HG03439 (cell line): ENCODE measurements around the gene TAF4.
"Not testable (repeated sequence)": the region's sequence is repeated elsewhere in the genome, so short reads cannot be mapped to it uniquely, and the experiment has no call there.

Source experiments
- ATAC-seq: cut with Tn5 transposase; IDR thresholded peaks from one replicate; pipeline ENCODE4 v1.9.1; 2021; ENCODE audit warnings: mild to moderate bottlenecking, moderate library complexity; ENCODE audit not compliant: unreplicated experiment

TAF4 gene

DNA sequence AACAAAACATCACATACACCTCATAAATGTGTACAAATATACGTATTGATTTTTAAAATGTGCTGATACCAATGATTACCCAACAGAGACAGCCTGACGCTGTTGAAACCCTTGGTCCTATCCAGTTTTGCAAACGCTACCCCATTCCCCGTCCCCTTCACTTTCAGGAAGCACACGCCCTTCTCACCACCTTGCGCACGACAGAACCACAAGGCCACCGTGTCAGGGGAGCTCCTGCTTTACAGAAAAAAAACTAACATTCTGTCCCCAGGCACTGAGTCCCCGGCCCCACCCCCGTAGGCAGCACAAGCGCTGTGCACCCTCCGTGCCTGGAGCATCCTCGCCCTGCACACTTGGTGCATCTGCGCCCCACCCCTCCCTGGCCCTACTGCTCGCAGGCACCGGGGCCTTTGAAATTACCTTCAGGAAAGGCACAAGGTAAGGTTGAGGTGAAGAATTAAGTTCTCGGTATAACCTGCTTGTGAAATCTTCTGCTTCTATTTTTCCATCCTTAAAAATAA, 58.5 kb downstream of the TAF4 start:
- ATAC-seq = no peak

DNA sequence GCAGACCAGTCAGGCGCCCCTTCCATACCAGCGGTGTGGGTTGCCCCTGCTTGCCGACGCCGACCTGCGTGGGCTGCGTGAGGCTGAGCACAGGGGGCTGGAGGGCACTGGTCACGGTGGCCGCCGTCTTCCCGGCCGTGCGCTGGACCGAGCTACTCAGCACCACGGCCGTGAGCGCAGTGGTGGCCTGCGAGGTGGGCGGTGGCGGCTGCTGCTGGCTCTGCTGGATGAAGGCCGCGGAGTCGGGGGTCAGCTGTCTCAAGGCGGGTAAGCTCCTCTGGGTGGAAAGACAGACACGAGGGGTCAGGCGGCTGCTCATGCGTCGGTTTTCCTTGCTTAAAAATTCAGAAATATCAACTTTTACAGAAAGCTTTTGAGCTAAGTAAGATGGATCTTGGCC, 59.2 kb downstream of the TAF4 start:
- ATAC-seq = no peak

DNA sequence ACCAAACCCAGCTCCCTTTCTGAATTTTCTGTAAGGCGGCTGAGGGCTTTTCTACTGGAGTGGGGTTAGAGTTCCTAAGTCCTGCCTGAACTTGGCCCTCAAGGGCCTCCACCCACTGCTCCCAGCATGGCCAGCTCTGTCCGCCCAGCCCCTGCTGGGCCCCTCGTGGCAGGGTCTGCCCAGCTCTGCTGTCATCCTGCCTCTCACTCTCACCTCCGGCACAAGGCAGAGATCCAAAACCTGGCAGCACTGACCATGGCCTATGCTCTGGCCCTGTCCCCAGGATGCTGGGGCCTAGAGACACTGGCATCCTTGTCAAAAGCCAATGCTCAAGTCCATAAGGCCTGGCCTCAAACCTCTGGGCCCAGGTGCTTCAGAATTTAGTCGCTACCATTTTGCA, 61.1 kb downstream of the TAF4 start:
- no peak for ATAC-seq

DNA sequence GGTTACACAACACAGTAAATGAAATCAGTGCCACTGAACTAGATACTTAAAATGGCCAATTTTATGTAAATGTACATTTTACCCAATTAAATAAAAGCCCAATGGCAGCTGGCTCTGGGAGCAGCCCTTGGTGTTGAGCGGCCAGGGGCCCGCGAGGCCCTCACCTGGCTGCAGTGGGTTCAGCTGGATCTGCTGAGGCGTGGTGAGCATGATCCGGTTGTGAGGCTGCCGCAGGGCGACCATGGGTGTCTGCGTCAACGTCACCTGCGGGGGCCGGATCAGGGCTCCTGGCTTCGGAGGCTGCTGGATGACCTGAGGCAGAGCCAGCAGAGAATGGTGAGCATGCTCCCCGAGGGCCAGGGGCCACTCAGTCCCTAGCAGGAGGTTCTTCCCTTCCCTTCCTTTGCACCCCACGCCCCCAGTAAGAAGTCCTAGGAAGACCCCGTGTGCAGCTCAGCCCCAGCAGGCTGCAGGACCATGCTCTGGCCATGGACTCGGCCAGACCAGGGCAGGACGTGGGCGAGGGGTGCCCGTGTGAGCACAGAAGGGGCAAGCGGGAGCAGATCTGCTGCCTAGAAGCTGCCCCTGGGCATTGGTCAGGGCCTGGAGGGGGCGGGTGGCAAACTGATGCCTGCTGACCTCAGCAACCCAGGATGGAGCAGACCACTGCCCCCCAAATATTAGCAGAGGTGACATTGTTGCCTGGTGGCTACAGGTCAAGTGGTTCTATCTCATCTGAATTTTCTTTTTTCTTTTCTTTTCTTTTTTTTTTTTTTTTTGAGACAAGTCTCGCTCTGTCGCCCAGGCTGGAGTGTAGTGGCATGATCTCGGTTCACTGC, 61.9 kb downstream of the TAF4 start:
- ATAC-seq = no peak

DNA sequence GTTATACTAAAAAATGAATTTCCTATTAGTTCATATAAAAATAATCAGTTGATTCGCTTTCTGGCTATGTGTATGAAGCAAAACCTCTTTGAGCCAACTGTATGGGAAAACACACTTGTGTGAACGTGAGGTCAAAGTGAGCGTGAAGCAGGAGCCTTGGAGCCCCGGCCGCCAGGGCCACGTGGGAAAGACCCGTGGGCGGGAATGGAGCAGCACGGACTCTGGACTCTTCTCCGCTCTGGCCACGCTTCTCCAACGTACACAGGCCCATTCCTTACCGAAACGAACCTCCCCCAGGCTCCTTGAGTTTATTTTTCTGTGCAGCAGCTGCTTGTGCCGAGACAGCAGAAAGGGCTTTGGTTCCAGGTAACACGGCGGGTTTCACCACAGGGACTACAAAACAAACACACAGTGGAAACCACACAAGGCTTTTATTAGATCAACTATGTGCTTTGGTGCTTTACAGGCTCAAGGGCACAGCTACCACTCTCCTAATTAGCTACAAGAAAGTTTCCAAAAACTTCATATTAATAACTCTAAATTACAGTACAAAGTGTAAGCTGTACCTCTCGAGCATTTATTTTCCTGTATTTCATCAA, 62.7 kb downstream of the TAF4 start:
- ATAC-seq = no peak

DNA sequence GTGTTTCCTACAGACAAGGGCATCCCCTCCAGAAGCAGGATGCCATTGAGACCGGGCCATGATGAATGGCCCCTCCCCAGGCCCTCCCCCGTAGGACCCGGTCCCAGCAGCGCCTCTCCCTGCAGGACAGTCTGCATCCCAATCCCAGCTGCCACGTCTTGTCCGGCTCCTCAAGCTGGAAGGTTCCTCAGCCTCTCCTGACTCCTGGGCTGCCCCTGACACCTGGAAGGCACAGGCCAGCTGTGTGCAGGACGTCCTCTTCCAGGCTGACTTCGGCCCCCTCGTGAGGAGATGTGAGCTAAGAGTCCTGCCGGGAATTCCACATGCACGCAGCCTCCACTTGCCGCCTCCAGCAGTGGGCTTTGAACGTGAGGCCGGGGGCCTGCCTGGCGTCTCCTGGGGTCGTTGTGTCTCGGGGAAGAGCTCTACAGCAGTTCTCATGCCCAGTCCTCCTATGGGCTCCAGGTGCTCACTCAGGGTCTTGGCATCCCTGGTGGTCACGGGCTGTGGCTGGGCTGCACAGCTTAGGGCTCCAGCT, 64.4 kb downstream of the TAF4 start:
- ATAC-seq = no peak

DNA sequence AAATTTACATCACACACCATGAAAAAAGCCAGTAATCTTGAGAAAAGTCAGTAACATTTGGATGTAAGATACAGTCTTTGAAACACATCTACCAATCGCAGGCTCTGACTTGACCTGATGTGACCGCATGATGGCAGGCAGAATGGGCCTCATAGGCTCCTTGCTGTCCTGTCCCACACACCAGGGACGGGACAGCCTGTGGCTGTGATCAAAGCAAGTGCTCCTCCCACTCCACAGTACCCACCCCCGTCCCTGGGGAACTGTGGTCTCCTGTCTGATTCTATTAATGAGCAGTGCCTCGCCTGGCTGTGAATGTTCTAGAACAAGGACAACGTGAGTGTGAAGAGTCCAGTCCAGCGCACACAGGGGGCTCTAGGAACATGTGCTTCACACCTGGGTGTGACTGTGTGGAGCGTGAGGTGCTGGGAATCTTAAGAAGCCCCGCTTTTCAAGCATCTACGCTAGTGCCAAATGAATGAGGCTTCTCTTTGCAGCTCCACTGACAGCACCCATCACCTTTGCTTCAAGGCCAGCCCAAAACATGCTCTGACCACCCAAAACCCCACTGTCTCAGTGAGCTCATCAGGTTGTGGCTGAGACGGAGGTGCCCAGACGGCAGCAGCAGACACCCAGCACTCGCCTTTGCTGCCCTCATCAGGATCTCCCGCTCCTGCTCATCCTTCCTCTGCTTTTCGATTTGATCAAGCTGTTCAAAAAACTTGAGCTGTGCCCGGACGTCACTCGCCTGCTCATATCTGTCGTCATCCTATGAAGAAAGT, 67.1 kb downstream of the TAF4 start:
- no peak for ATAC-seq

DNA sequence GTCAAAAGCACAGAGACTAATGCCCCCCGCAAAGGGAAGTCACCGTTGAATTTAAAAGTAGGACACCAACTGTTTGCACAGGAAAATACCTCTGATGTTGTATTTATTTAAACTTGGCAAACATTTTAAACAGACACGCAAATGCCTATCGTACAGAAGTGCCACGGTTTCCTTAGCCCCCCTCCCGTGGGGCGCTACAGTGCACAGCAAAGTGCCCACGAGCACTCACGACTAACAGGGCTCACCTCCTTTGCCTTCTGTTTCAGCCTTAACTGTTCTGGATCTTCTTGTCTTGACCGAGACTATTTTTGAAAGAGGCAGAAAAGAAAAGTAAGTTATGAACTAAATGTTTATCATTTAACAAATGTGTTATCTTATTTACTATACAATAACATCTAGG, 67.8 kb downstream of the TAF4 start:
- ATAC-seq = no peak

DNA sequence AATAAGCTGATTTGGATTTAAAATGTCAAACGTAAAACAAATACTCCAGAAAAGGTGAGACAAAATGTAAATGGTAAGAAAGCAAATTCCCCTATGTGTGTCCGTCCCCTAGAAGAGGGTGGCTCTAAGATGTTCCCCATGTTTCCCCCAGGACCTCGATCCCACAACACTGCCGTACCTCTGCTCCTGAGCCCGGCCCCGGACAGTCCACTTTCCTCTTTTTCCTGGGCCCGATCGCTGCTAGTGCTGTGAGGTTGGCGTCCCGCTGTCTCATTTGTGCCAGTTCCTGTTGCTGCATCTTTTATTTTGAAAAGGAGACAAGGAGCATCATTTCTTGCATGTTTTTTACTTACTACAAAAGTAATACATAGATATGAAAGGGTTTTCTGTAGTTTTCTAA, 68.3 kb downstream of the TAF4 start:
- ATAC-seq = no peak

DNA sequence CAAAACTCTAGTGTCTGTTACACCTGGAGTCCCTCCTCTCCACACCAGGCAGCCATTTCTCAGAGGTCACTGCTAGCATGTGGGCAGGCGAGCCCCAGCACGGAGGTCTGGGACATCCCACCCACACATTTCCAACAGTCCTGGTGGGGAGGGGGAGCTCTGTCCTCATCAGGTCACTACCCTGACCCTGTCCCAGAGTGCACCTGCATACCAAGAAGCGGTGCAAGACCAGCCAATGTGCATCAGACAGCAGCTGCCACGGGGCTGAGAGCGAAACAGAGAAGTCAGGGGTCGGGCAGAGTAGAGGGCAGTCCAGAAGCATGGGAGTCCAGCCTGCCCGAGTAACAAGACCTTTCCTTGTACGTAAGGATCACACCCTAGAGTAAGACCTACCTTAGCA, 71.1 kb downstream of the TAF4 start:
- no peak for ATAC-seq

DNA sequence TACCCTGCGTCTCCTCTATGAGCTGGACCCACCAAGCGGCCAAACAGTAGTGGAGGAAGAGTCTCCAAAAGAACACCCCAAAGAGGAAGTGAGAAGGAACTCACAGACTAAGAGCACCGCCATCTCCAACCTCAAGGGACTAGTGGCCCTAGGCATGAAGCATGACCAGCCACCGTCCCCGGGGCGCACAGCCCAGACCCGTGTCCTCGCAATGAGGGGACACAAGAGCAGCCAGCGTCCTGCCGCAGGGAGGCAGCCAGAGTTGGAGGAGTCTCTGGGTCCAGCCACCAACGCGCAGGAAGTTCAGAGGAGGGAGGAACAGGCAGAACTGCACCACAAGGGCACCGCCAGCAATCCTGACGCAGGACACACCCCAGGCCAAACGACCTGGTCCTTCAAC, 72.6 kb downstream of the TAF4 start:
- ATAC-seq = no peak

DNA sequence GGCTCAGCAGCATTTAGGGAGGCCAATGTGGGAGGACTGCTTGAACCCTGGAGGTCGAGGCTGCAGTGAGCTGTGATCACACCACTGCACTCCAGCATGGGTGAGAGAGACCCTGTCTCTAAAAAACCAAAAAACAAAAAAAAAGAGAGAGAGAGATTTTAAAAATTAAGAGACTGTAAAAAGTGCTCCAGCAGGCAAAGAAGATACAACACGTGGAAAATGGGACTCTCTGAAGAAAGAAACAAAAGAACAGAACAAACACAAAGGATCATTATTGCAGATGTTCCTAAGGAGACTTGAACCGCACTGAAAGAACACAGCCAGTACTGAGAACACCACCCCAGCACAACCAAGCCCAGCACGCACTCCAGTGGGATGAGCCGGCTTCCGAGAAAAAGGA, 74.2 kb downstream of the TAF4 start:
- ATAC-seq = no peak

DNA sequence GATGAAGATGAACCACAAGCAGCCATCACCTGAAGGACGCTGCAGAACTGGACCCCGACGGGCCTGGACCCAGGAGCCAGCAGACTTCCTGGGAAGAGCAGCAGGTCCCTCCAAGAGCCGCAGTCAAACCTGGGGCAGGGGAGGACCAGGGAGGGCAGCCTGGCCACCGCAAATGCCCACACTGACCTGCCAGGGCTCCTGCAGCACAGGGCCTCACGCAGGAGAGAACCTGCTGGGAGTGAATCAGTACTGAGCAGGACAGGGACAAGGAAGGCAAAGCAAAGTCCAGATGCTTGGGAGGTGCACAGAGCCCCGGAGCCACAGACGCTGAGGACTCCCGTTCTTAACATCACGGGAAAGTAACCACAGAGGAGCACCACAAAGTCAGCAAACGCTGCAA, 75.2 kb downstream of the TAF4 start:
- no peak for ATAC-seq

DNA sequence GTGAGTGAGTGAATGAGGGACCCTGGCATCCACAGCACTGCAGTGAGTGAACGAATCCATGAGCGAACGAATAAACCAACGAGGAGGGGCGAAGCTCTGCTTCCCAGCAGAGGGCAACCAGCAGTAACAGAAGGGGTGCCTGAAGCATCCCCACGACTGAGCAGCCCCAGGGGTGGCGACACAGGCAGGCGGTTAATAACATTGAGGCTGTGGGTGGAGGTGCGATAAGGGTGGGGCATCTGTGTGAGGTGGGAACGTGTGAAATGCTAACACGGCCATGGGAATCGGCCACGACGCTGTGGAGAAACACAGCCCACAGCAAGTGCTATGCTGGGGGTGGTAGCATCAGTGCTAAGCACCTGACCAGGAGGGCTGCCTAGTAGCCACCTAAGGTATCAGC, 75.9 kb downstream of the TAF4 start:
- ATAC-seq = no peak

DNA sequence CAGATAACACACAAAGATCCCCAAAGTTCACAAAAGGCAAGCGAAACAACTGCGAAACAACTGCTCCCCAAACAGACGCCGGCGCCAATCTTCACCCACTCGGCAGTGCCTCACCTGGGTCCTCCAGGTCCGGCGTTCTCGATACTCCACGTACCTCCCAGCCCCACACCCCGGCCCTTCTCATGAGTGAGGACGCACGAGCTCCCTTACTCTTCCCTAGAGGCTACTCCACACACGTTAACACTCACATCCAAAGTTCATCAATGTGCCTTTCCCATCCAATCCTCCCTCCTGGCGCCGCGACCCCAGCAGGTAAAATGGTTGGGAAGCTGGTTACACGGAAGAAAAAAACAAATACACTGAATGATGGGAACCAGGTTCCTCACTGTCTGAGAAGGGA, 77.0 kb downstream of the TAF4 start:
- ATAC-seq = no peak

DNA sequence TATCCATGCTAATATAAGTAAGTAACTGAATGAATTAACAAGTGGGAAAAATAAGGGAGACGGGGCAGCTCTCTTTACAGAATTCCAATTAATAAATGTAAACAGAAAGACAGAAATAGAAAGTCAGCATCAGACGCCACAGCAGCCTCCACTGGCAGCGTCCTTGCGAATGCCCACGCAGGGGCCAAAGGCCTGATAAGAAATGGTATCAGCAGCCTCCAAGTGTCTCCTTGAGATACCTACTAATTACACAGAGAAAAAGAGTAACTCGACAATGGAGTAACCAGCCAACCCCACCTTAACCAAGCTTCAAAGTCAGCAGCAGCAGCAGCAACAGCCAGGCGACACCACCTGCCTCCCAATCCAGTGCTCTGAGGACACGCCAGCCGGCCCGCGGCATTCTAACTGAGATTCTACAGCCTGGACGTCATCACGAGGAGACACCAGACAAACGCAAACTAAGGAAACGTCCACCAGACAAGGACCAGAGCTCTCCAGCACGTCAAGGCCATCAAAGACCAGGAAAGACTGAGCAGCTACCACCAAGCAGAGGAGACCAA, 78.8 kb downstream of the TAF4 start:
- no peak for ATAC-seq

DNA sequence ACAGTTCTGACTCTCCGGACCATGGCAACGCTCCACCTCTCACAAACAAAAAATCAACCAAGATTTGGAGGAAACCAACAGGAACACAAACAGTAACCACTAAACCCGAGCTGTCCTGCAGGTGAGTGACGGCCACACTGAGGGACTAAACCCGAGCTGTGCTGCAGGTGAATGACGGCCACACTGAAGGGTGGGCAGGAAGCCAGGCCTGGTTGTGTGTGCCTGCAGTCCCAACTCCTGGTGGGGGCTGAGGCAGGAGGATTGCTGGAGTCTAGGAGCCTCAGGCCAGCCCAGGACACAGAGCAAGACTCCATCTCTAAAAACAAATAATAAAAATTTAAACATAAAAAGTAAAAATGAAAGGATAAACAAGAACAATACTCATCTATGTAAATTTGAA, 80.6 kb downstream of the TAF4 start:
- ATAC-seq = no peak

DNA sequence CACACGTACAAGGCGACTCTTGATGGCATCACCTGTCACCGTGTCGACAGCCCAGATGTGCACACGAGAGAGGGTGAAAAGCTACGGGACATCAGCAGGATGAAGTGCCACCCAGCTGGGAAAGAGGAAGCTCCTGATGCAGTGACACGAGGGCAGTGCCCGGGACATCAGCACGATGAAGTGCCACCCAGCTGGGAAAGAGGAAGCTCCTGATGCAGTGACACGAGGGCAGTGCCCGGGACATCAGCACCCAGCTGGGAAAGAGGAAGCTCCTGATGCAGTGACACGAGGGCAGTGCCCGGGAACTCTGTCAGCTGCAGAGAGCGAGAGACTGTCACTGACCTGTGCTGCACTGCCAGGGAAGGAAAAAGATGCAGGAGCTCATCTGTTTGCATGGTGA, 81.2 kb downstream of the TAF4 start:
- not testable (repeated sequence) for ATAC-seq

DNA sequence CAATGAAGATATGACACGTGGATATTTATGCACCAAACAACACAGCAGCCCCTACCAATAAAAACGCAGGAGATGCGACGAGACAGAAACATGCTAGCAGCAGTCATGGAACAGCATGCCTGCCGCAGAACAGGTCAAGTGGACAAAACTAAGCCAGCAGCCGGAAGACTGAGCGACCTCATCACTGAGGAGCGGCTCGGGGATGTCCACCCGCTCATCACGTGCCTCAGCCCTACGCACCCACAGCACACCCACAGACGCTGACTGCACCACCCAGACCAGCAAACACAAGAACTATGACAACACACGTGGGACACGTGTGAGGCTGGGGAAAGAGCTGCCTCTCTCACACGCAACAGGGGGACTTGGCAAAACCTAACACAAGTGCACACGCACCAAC, 81.7 kb downstream of the TAF4 start:
- no peak for ATAC-seq

DNA sequence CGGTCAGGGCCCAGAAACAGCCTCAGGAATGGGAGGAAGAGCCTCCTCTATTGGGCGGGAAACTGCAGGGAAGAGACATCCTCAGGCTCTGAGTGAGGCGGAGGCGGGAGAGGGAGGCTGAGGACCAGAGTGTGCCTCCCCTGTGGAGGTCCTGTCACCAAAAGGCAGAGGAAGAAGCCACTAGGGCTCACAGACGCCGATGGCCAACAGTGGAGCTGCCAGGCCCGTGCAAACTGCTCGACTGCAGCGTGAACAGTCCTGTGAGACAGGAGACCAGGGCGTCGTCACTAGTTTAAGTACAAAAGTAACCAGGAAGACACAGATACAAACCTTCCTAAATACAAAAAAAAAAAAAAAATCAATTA, 82.7 kb downstream of the TAF4 start:
- ATAC-seq = no peak

DNA sequence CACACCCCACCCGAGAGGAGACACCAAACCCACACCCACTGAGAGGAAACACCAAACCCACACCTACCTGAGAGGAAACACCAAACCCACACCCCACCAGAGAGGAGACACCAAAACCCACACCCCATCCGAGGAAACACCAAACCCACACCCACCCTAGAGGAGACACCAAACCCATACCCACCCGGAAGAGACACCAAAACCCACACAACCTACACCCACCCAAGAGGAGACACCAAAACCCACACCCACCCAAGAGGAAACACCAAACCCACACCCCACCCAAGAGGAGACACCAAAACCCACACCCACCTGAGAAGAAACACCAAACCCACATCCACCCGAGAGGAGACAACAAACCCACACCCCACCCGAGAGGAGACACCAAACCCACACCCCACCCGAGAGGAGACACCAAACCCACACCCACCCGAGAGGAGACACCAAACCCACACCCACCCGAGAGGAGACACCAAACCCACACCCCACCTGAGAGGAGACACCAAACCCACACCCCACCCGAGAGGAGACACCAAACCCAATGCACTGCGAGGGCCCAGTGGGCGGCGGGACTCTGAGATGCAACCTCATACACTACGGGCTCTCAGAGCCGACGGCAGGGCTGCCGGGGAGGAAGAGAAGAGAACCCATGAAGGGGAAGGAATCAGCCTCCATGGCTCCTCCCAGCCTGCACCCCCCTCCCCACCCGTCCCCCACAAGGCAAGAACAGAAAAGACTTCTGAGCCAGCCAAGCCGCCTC, 83.3 kb downstream of the TAF4 start:
- ATAC-seq = no peak
